Vagina (tissue), 2 donors: ENCODE data around the gene NAA15.

ENCODE experiments used
- POLR2AphosphoS5 ChIP-seq, 2 donors: sonication (generic); formaldehyde crosslinking; IDR thresholded peaks; one replicate each; pipeline ENCODE4 v1.9.0; 2017; ENCODE audit warnings: antibody characterized with exemption in 2 of 2, mild to moderate bottlenecking in 2 of 2, low read depth in 1 of 2; ENCODE audit not compliant: insufficient read depth in 1 of 2
- TF ChIP-seq, protein P1 (sequence below), 3 experiments: fragments of 450-650 bp in 2 of 3; fragments of 200-600 bp in 1 of 3; sonication (generic) in 1 of 3; IDR thresholded peaks; one replicate each; pipeline ENCODE4 v1.5.1; 2017 to 2019; ENCODE audit warnings: antibody characterized with exemption in 3 of 3, mild to moderate bottlenecking in 2 of 3, moderate library complexity in 2 of 3

DNA sequence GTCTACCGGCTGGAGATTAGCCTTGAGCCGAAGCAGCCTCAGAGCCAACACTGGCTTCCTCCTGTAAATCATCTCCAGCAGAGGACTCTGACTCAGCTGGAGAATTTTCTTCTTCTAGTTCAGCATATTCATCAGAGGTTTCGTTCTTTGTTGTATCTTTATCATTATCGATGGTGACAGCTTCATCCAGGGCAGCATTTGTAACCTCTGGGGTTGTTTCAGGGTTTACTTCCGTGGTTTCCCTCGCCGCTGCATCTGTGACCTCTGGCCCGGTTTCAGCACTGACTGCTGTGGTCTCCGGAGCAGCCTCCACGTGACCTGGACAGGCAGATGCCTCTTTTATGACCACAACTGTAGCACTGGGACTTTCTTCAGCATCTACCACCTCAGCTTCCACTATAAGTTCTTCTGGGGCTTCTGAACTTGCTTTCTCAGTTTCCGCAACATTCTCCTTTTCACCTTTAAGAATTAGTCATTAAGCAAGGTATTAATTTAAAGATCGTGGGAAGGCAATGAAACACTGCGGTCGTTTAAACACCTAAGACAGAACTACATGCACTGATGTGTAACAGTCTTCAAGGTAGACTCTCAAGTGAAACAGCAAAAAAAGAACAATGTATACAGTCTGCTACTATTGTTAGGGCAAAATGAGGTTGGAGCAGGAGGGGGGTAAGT lies 34.6 kb upstream of the NAA15 start:
- TF ChIP-seq, protein P1, sequence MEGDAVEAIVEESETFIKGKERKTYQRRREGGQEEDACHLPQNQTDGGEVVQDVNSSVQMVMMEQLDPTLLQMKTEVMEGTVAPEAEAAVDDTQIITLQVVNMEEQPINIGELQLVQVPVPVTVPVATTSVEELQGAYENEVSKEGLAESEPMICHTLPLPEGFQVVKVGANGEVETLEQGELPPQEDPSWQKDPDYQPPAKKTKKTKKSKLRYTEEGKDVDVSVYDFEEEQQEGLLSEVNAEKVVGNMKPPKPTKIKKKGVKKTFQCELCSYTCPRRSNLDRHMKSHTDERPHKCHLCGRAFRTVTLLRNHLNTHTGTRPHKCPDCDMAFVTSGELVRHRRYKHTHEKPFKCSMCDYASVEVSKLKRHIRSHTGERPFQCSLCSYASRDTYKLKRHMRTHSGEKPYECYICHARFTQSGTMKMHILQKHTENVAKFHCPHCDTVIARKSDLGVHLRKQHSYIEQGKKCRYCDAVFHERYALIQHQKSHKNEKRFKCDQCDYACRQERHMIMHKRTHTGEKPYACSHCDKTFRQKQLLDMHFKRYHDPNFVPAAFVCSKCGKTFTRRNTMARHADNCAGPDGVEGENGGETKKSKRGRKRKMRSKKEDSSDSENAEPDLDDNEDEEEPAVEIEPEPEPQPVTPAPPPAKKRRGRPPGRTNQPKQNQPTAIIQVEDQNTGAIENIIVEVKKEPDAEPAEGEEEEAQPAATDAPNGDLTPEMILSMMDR (IDR thresholded peaks at IDR 0.05): no peak
- peak in 1 of 2 donors; percentile 41 for TF ChIP-seq POLR2AphosphoS5 (IDR thresholded peaks at IDR 0.05; ENCODE audit: insufficient read depth in 1 of 2, low read depth in 1 of 2)
